Measurements from ENCODE around the gene IGFBP7.
"Not testable (repeated sequence)": the region's sequence is repeated elsewhere in the genome, so short reads cannot be mapped to it uniquely, and the experiment has no call there.

IGFBP7 gene

DNA sequence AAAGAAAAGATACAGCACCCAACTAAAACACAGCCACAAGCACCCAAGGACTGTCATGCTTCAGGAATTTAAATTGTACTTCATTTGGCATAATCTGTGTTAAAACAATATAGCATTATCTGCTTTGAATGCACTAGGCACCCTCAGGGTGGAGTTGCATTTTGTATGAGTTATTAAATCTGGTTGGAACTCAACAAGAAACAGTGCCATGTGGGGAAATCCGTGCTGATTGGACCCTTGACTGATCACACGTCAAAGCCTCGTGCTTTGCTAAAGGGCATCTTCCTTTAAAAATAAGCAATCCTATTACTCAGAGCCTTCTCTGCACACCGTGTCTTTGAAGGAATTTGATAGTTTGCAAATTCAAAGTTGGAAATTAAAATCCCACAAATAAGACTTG is 35.4 kb downstream of the IGFBP7 start:
- no peak for DNase-seq (ENCODE audit: low read depth in 2 of 2)

DNA sequence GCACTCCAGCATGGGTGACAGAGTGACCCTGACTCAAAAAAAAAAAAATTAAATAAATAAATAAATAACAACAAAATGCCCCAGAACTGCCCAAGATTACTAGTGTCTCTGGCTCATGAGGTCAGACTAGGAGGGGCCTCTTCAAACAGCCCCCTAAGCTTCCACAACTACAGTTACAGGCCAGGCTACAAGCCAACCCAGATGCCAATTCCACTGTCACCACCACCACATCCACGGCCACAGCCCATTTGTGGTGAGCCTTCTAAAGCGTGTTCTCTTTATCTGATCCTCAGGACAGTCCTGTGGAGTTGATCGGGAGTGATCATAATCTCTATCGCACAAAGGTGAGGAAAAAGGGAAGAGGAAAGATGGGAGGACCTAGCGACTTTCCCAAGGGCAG is 36.6 kb downstream of the IGFBP7 start:
- DNase-seq (ENCODE audit: low read depth in 2 of 2), result no peak

DNA sequence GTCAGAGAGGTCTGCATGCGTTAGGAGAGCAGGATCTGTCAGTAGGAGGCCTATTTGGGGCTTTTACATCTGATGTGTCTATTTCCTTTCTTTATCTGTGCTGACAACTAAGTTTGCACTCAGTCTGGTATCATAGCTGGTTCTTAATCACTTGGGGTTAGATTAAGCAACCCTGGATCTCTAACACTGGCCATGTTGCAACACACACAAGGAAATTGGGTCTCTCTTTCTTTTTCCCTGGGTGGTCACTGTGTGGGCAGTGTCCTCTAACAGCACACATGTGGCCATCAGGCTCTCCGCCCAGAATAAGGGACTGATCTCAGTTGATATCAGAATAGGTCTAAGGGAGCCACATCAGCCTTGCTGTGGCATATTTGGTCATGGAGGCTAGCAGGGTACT is 38.9 kb downstream of the IGFBP7 start:
- no peak for DNase-seq (ENCODE audit: low read depth in 2 of 2)

DNA sequence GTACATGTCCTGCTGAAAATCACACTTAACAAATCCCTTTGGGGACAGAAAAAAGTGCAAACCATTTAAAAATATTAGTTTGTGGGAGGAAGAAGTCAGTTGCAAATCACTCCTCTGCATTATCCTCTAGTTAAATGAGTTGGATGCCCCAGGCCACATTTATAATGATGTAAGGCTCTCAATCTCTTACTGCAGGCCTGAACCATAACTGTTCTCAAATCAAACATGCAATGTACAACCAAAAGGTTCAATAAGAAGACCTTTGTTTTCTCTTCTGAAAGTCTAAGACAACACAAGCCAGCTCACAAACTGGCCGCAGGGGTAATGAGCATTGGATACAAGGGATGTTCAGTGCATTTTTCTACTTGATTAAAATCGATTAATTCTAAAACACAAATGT is 39.7 kb downstream of the IGFBP7 start:
- DNase-seq (ENCODE audit: low read depth in 2 of 2), result no peak

DNA sequence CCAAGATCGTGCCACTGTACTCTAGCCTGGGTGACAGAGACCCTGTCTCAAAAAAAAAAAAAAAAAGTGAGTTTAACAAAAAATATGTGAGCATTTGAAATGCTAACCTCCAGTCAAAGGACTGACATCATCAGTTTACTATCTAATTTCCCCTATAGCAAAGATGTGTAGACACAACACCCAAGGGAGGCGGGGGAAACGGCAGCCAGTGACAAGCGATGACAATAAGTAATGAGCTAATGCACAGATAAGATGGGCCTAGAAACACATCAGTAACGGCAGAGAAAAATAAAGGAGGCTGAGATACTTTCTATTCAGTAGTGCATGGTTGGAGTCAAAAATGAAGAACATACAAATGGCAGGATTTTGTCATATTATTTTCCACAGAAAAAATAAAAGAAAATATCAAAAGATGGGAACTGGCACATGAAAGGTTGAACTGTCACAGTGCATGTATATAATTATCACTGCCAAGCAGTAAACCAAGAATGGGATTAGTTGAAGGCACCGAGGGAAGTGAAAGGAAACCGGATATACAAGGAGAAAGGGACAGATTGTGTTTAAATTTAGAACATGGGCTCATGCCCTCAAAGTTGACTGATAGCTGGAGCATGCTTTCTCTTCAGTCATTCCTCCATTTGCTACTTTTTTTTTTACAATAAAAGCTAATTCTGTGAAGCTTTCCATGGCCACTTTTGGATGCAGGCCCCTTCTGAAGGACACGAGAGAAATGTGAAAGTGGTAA is 41.8 kb downstream of the IGFBP7 start:
- no peak for DNase-seq (ENCODE audit: low read depth in 2 of 2)

DNA sequence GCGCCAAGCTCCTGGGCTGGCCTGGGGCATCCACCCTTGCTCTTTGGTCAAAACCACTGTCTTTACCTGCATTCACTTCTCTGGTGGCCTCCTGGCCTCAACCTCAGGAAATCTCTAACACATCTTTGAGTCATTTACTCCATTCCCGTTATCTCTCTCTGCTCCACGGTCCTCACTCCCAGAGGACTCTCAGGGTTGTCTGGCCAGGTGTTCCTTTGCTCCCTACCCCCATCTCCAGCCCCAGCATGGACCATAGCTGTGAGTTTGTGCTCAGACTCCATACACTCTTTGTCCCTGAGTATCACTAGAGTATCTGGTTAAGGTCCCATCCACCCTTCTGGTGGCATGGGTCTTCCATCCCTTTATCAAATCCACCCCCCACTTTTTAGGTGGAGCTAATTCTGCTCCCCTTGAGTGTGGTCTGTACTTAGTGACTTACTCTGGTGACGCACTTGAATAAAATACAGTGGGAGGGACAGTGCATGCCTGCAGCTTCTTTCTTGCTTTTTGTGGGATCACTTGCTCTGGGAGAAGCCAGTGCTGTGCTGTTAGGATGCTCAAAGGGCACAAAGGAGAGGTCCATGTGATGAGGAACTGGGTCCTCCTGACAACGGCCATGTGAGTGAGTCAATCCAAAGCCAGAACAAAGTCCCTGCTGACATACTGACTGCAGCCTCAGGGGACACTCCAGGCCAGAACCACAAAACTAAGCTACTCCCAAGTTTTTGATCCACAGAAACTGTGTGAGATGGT is 44.3 kb downstream of the IGFBP7 start:
- no peak for DNase-seq (ENCODE audit: low read depth in 2 of 2)

DNA sequence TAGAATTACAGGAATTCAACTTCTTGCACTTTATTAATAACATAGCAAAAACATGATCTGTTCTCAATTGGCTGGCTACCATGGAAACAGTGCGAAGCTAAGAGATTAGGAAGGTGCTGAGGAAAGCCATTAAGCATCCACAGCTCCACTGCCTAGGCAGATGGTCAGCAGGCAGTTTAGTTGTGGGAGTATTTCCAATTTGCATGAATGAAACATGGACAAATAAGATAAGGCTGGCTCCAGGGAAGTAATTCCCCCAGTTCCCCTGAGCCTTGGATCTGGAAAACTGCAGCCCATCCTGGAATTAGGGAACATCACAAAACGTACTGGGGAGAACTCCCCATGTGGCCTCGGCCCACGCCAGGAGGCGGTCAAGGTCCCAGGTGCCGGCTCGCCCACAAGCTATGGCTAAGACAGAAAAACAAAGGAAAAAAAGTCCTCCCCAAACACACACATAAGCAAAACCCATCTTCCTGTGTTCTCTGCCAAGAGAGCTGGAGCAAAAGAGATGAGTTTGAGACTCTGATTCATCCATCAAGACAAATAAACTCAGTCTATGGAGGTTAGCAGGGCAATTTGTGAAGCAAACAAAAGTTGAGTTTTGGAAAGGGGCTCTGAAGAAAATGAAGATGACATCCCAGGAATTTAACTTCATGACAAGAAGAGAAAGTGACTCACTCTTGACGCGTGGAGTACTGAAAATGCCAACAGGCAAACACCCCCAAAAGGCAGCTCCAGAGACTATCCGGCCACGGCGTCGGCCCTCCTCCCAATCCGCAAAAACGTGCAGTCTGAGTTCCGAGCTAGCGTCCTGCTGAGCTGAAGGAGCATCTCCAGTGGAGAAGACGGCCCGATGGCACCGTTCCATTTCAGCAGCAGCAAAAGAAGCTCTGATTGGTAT is 45.1 kb downstream of the IGFBP7 start:
- DNase-seq (ENCODE audit: low read depth in 2 of 2), result no peak

DNA sequence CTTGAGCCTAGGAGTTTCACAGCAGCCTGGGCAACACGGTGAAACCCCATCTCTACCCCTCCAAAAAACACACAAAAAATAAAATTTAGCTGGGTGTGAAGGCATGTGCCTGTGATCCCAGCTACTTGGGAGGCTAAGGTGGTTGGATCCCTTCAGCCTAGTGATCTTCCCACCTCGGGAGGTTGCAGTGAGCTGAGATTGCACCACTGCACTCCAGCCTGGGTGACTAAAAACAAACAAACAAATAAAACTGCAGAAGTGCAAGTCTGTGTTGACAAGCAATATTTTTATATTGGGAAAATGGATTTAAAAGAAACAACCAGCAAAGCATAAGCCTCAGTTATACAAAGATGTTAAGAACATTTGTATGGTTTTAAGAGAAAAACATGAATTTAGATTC is 46.1 kb downstream of the IGFBP7 start:
- DNase-seq (ENCODE audit: low read depth in 2 of 2), result no peak

DNA sequence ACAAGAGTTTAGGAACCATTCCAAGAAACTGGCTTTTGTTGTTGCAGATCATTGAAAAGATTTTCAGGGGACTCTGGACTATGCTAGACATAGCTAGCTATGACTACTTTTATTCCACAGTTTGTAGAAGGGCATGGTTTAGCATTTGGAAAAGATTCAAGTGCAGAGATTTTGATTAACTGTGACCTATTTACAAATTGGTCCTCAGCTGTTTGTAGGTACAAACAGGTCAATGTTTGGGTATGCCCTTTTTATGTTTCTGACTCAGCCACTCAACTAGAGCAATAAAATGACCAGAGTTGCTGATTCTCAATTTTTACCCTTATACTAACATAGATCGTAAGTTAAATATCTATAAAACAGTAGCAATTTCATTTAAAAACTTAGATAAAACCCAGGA is 46.7 kb downstream of the IGFBP7 start:
- DNase-seq (ENCODE audit: low read depth in 2 of 2), result no peak

DNA sequence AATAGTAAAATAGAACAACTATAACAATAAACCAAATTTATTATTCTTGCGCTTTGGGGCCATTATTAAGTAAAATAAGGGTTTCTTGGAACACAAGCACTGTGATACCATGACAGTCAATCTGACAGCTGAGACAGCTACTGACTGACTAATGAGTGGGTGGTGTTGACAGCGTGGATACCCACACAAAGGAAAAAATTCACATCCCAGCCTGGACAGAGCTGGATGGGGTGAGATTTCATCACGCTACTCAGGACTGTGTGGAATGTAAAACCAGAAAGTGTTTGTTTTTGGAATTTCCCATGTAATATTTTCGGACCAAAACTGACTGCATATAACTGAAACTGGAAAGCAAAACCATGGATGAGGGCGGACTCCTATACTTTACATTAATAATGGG is 48.8 kb downstream of the IGFBP7 start:
- DNase-seq (ENCODE audit: low read depth in 2 of 2), result no peak

DNA sequence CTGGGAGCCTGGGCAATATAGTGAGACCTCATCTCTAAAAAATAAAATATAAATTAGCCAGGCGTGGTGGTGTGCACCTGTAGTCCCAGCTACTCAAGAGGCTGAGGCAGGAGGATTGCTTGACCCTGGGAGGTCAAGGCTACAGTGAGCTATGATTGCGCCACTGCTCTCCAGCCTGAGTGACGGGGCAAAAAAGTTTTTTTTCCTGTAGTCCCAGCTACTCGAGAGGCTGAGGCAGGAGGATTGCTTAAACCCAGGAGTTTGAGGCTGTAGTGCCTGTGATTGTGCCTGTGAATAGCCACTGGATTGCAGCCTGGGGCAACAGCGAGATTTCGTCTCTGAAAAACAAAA is 49.5 kb downstream of the IGFBP7 start:
- not testable (repeated sequence) for DNase-seq (ENCODE audit: low read depth in 2 of 2)

DNA sequence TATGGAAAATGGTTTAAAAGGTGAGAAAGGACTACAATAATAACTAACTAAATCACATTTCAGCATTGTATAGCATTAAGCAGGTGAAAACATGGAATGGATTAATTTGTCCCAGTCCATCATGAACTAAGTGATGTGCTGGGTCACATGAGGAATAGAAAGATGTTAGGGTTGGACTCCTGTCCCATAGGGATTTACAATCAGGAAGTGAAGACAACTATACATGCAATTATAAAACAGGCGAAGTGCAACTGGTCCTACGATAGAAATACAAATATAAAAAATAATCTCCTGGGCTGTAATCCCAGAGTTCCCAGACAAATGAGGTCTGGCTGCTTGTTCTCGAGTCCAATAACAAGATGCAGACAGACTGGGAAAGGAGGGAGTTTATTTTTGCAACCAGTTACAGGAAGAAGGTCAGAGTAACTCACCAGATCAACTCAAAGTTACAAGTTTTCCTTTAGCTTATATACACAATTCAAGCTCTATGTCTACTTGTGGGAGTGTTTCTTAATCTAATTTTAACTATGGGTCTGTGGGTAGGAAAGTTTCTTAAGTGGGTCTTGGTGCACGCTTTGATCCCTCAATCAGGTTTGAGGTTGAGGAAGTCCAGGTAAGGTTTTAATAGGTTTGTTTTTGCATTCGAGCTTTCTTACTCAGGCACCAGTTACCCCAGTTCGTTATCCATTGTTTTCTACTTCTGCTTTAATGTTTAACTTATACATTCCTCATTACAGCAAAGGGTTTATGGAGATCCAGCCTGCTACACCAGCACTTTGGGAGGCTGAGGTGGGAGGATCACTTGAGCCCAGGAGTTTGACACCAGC is 50.1 kb downstream of the IGFBP7 start:
- no peak for DNase-seq (ENCODE audit: low read depth in 2 of 2)

DNA sequence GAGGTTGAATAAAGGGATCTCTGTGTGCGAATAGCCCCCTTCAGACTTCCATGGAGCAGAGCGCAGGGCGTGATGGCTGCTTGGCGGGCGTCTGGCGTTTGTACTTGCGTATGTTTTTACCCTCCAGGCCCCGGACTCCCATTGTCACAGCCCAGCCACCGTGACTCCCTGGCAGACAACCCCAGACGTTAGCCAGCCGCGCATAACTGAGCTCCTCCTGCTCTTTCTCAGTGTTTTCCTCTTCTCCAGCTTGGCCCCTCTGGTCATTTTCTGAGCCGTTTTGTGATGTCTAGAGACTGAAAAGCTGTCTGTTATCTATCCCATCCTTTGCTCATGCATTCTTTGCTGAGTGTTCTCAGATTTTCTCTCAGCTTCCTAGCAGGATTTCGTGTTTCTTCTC is 54.3 kb downstream of the IGFBP7 start:
- DNase-seq (ENCODE audit: low read depth in 2 of 2), result no peak

DNA sequence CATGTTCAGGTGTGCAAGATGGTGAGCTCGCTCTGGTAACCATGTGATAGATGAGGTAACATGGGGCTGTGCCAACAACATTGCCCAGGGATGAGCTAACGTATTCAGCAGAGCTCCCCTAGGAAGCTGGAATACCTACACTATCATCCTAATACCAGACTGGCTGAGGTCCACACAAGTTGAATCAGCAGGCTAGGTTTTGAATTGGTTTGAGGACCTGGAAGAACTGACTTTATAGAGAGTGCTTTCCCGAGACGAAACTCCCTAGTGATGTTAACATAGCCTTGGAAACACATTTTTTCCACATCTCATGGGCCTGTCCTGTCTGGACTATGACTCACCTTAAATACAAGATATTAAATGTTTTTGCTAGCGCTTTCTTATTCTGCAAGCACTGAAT is 56.7 kb downstream of the IGFBP7 start:
- no peak for DNase-seq (ENCODE audit: low read depth in 2 of 2)

DNA sequence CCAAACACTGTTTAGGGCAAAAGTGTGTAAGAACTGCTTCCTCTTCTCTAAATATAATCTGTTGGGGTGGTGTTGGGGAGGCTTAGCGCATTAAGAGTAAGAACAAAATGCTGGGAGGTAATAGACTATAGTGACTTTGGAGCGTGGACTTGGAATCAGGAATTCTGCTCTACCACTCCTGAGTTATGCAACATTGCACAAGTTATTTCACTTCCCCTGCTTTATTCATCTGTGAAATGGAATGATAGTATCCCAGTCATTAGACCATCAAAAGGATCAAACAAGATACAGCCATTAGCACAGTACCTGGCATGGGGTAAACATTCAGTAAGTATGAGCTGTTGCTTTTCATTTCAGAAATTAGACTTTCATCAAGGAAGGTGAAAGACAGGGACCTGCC is 58.7 kb downstream of the IGFBP7 start:
- DNase-seq (ENCODE audit: low read depth in 2 of 2), result no peak

DNA sequence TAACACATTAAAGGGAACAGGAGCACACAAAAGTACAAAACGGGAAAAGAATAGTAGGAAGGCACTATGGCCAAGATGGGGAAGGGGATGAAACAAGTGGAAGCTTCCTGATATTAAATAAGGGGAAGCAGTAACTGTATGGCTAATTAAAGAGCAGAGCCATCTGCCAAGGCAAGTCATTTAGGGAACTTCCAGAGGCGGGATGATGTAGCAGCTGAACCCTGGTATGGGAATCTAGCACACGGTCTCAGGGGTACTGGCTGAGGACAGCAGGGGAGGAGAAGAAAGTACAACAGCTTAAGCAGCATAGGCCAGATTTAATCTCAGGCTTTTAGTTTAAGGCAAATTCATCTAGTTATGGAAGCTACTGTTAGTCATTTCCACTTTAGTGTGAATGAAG is 59.1 kb downstream of the IGFBP7 start:
- no peak for DNase-seq (ENCODE audit: low read depth in 2 of 2)

DNA sequence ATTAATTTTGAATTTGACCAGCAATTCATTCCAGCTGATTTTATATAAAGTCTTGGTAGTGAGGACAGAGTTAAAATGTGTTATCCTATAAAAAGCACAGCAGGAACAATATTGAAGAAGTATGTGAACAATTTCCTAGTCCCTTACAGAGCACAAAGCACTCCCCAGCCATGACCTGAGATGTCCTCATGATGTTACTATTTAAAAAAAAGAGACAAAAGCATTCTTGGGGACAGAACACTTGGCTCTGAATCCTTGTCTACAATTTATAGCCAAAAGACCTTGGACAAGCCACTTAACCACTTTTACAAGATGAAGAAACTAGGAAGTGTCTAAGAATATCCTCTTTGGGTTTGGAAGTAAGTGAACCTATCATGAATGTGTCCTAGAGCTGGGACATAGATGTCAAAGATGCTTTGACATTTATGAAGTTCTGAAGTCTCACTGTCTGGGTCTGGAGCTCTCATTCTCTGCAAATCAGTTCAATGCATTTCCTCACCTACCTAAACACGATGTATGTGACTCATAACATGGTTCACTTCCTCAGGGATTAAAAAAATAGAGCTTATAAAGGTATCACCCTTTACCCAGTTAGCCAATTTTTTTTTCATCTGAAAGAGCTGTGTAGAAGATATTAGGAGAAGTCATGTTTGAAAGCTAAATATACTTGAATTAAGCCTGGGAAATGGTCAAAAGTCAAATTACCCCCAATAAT is 61.4 kb downstream of the IGFBP7 start:
- no peak for DNase-seq (ENCODE audit: low read depth in 2 of 2)

DNA sequence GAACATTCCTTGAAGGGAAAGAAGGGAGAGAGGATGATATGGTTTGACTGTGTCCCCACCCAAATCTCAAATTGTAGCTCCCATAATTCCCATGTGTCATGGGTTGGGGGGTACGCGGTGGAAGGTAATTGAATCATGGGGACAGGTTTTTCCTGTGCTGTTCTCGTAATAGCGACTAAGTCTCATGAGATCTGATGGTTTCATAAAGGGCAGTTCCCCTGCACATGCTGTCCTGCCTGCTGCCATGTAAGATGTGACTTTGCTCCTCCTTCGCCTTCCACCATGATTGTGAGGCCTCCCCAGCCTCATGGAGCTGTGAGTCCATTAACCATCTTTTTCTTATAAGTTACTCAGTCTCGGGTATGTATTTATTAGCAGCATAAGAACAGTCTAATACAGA is 63.1 kb downstream of the IGFBP7 start:
- not testable (repeated sequence) for DNase-seq (ENCODE audit: low read depth in 2 of 2)

DNA sequence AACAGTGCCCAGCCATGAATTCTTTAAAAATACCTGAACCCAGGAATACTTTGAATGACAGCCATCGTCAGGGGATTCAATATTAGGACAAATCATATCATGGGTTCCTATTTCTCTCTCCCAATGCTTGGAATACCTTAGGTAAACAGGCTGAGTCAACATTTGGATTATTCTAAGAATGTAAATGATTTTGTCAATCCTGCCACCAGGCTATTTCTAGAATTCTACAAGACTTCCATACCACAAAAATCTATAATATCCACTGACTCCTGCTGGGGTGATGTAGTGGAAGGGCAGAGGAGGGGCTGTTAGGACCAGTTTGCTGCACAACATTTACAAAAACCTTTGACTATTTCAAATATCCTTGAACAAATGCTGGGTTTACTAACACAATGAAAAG is 65.2 kb downstream of the IGFBP7 start:
- DNase-seq (ENCODE audit: low read depth in 2 of 2), result no peak

DNA sequence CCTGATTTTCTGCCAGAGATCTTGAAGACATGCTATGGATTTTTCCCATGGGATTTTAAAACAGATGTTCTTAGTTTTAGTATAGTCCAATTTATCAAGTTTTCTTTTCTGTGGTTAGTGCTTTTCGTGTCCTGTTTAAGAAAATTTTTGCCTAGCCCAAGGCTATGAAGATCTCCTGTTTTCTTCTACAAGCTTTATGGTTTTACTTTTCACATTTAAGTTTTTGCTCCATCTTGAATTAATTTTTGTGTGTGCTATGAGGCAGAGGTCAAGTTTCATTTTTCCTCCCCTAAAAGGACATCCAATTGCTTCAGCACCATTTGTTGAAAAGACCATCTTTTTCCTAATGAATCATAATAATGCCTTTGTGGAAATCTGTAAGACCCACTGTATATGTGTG is 65.9 kb downstream of the IGFBP7 start:
- DNase-seq (ENCODE audit: low read depth in 2 of 2), result no peak

Data from stimulated activated CD4-positive, alpha-beta T cell treated with anti-CD3 and anti-CD28 coated beads, Interleukin-12 subunit alpha, Interleukin-12 subunit beta, amount 100 ng/mL, for 24 hours (primary cell).